ENCODE results near the gene PPDPF.

Gene PPDPF

GRCh38 chr20:63519668-63520503 lies 679 bp upstream of the PPDPF start:
- H3K27ac ChIP-seq (ENCODE audit: low read depth, low read length), result no peak overlapping the region
- peaks cover 13% of the 10 kb centered on the region for H3K79me2 ChIP-seq (ENCODE audit: control insufficient read depth, low read length)
- peaks cover 22% of the 10 kb centered on the region for H3K36me3 ChIP-seq (ENCODE audit: control insufficient read depth, low read length)
- peaks cover 5% of the 10 kb centered on the region; the same call in 1 of the 2 replicates for H3K9me3 ChIP-seq (ENCODE audit: control insufficient read depth, insufficient read depth, low read length)
- H3K27me3 ChIP-seq (ENCODE audit: control insufficient read depth, low read length), result peaks cover 8% of the 10 kb centered on the region
- H3K4me1 ChIP-seq (ENCODE audit: control insufficient read depth, low read length), result peaks cover 15% of the 10 kb centered on the region
- H3K4me3 ChIP-seq (ENCODE audit: low read length), result peak overlapping the region; percentile 96
- peaks cover 14% of the 10 kb centered on the region for H4K20me1 ChIP-seq (ENCODE audit: control insufficient read depth, insufficient read depth, low read depth, low read length)
- peaks cover 3% of the 10 kb centered on the region; the same call in 1 of the 2 replicates for H3F3A ChIP-seq (ENCODE audit: control insufficient read depth, insufficient read depth)
- TF ChIP-seq, protein P1, sequence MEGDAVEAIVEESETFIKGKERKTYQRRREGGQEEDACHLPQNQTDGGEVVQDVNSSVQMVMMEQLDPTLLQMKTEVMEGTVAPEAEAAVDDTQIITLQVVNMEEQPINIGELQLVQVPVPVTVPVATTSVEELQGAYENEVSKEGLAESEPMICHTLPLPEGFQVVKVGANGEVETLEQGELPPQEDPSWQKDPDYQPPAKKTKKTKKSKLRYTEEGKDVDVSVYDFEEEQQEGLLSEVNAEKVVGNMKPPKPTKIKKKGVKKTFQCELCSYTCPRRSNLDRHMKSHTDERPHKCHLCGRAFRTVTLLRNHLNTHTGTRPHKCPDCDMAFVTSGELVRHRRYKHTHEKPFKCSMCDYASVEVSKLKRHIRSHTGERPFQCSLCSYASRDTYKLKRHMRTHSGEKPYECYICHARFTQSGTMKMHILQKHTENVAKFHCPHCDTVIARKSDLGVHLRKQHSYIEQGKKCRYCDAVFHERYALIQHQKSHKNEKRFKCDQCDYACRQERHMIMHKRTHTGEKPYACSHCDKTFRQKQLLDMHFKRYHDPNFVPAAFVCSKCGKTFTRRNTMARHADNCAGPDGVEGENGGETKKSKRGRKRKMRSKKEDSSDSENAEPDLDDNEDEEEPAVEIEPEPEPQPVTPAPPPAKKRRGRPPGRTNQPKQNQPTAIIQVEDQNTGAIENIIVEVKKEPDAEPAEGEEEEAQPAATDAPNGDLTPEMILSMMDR (IDR thresholded peaks at IDR 0.05; ENCODE audit: low read depth, low read length, poor library complexity, severe bottlenecking), result peak; percentile 46
- no peak for TF ChIP-seq EZH2phosphoT487 (IDR thresholded peaks at IDR 0.05; ENCODE audit: borderline replicate concordance, low read length)
- H3K4me2 ChIP-seq (ENCODE audit: low read length), result peak overlapping the region; percentile 92
- H3K9me2 ChIP-seq (replicated peaks; ENCODE audit: control insufficient read depth, low read length), result no peaks in the 10 kb centered on the region

GRCh38 chr20:63520934-63521601 lies 503 bp downstream of the PPDPF start:
- H3K27ac ChIP-seq (ENCODE audit: low read depth, low read length), result peak overlapping the region; percentile 26; the same call in 1 of the 2 replicates
- H3K4me3 ChIP-seq (ENCODE audit: low read length), result peak overlapping the region; percentile 96
- peak overlapping the region; percentile 92 for H3K4me2 ChIP-seq (ENCODE audit: low read length)
- peaks cover 8% of the 10 kb centered on the region for H3K27me3 ChIP-seq (ENCODE audit: control insufficient read depth, low read length)
- peaks cover 13% of the 10 kb centered on the region for H3K79me2 ChIP-seq (ENCODE audit: control insufficient read depth, low read length)
- H3K36me3 ChIP-seq (ENCODE audit: control insufficient read depth, low read length), result peaks cover 22% of the 10 kb centered on the region
- H4K20me1 ChIP-seq (ENCODE audit: control insufficient read depth, insufficient read depth, low read depth, low read length), result peaks cover 14% of the 10 kb centered on the region
- peaks cover 7% of the 10 kb centered on the region; the same call in 1 of the 2 replicates for H3F3A ChIP-seq (ENCODE audit: control insufficient read depth, insufficient read depth)
- H3K9me3 ChIP-seq (ENCODE audit: control insufficient read depth, insufficient read depth, low read length), result peaks cover 5% of the 10 kb centered on the region; the same call in 1 of the 2 replicates
- no peaks in the 10 kb centered on the region for H3K9me2 ChIP-seq (replicated peaks; ENCODE audit: control insufficient read depth, low read length)
- TF ChIP-seq, protein P1 (IDR thresholded peaks at IDR 0.05; ENCODE audit: low read depth, low read length, poor library complexity, severe bottlenecking), result peak; percentile 39
- no peak for TF ChIP-seq EZH2phosphoT487 (IDR thresholded peaks at IDR 0.05; ENCODE audit: borderline replicate concordance, low read length)
- peaks cover 18% of the 10 kb centered on the region for H3K4me1 ChIP-seq (ENCODE audit: control insufficient read depth, low read length)

GRCh38 chr20:63521602-63522001 lies 1.0 kb downstream of the PPDPF start:
- peak overlapping the region; percentile 92 for H3K4me2 ChIP-seq (ENCODE audit: low read length)
- H3K27ac ChIP-seq (ENCODE audit: low read depth, low read length), result no peak overlapping the region
- peaks cover 13% of the 10 kb centered on the region for H3K79me2 ChIP-seq (ENCODE audit: control insufficient read depth, low read length)
- TF ChIP-seq, protein P1 (IDR thresholded peaks at IDR 0.05; ENCODE audit: low read depth, low read length, poor library complexity, severe bottlenecking), result no peak
- no peak for TF ChIP-seq EZH2phosphoT487 (IDR thresholded peaks at IDR 0.05; ENCODE audit: borderline replicate concordance, low read length)
- H3K27me3 ChIP-seq (ENCODE audit: control insufficient read depth, low read length), result peaks cover 8% of the 10 kb centered on the region
- H3K4me1 ChIP-seq (ENCODE audit: control insufficient read depth, low read length), result peaks cover 18% of the 10 kb centered on the region
- H3F3A ChIP-seq (ENCODE audit: control insufficient read depth, insufficient read depth), result peaks cover 7% of the 10 kb centered on the region; the same call in 1 of the 2 replicates
- H3K4me3 ChIP-seq (ENCODE audit: low read length), result peak overlapping the region; percentile 96
- H4K20me1 ChIP-seq (ENCODE audit: control insufficient read depth, insufficient read depth, low read depth, low read length), result peaks cover 14% of the 10 kb centered on the region
- no peaks in the 10 kb centered on the region for H3K9me2 ChIP-seq (replicated peaks; ENCODE audit: control insufficient read depth, low read length)
- H3K36me3 ChIP-seq (ENCODE audit: control insufficient read depth, low read length), result peaks cover 22% of the 10 kb centered on the region
- peaks cover 5% of the 10 kb centered on the region; the same call in 1 of the 2 replicates for H3K9me3 ChIP-seq (ENCODE audit: control insufficient read depth, insufficient read depth, low read length)

All from DOHH2 (cell line).